GM04504 (cell line): ENCODE results near the gene VTI1A.

Experiments
- DNase-seq: peaks from one replicate; pipeline ENCODE4 v3.0.0-alpha.2; 2012; ENCODE audit warnings: low read depth

VTI1A gene

DNA sequence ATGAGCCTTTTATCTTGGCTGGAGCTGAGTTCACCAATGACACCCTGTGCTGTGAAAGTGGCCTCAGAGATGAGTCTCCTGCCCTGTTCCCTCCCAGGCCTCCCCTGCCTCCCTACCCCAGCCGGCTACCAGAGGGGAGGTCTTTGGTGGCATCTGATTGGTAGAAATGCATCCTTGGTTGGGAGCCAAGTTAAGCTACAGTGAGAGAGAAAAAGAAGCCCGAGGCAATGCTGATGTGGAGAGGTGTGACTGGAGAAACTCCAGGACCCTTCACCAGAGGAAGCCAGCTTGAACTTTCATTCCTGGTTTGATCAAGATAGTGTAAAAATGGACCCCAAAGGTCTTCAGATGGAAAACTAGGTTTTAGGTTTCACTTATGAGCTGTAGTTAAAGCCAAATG, 311.9 kb downstream of the VTI1A start:
- DNase-seq, result no peak

GRCh38 chr10:112759496-112759895, 312.5 kb downstream of the VTI1A start:
- DNase-seq, result no peak

GRCh38 chr10:112761256-112761655, 314.2 kb downstream of the VTI1A start:
- DNase-seq, result no peak

- no peak for DNase-seq
These were observed 317.0 kb downstream of the VTI1A start for GRCh38 chr10:112763916-112764520.

- no peak for DNase-seq
These were observed 318.8 kb downstream of the VTI1A start for GRCh38 chr10:112765717-112766235.

DNA sequence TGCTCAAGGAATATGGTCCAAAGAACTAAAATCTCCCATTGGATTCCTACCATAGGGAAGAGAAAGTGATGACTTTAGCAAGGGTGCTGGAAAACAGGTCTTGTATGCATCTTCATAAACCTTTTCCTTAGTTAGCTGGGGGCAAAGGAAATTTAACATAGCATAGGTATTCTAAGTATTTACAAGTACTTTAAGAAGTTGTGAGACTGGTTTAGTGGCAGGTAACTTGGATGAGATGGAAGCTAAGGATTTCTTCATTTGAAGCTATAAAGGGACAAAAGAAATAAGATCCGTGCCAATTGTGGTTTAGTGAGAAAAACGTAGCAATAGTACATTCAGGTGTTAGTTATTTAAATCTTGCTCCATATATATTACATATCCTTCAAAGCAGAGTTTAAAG, 319.6 kb downstream of the VTI1A start:
- DNase-seq, result no peak

- no peak for DNase-seq
These were observed 320.1 kb downstream of the VTI1A start for GRCh38 chr10:112767156-112767555.

DNA sequence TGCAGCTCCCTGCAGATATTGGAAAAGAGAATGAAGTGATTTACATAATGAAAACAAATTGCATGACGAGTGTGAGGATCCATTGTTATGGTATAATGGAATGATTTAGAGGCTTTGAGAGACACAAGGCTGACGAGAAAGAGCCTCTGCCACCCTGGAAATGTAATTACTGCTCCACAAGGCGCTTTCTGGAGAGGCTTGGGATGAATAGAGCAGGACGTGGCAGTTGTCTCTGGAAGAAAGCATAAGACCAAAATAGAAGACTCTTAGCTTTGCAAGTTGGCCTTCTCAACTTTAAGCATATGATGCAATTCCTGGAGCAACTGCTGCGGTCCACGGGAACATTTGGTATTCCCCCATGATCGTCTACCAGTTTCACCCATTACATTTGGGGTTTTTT, 321.1 kb downstream of the VTI1A start:
- no peak for DNase-seq

GRCh38 chr10:112769081-112769480, 322.1 kb downstream of the VTI1A start:
- no peak for DNase-seq

- no peak for DNase-seq
These were observed 322.8 kb downstream of the VTI1A start for GRCh38 chr10:112769611-112770370.

DNA sequence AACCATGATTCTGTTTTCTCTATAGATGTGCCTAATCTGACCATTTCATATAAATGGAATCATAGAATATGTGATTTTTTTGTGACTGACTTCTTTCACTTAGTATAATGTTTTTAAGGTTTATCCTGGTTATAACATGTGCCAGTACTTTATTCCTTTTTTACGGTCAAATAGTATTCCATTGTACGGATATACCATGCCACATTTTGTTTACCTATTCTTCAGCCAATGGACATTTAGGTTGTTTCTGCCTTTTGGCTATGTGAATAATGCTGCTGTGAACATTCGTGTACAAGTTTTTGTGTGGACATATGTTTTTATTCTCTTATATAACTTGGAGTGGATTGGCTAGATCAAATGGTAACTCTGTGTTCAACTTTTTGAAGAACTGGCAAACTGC, 324.7 kb downstream of the VTI1A start:
- DNase-seq, result no peak

- no peak for DNase-seq
These were observed 326.8 kb downstream of the VTI1A start for GRCh38 chr10:112773783-112774182.

GRCh38 chr10:112774210-112774609, 327.2 kb downstream of the VTI1A start:
- no peak for DNase-seq

DNA sequence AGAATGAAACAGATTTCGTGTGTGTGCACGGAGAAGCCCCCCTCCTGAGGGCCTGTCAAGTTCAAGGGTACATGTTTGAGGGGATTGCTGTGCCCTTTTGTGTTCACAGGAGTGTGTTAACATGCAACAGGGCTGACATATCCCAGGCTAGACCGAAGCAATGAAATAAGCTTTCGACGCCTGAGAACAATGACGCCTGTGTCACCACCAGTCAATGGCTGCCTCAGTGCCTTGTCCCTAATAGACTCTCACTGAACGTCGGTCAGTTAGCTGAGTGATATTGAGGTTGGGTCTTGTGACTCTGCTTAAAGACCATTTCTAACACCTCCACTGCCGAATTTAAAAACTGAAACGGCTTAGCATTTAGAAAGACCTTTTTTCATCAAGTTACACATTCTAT, 327.8 kb downstream of the VTI1A start:
- DNase-seq, result no peak

- DNase-seq, result no peak
These were observed 328.4 kb downstream of the VTI1A start for GRCh38 chr10:112775381-112775780.

DNA sequence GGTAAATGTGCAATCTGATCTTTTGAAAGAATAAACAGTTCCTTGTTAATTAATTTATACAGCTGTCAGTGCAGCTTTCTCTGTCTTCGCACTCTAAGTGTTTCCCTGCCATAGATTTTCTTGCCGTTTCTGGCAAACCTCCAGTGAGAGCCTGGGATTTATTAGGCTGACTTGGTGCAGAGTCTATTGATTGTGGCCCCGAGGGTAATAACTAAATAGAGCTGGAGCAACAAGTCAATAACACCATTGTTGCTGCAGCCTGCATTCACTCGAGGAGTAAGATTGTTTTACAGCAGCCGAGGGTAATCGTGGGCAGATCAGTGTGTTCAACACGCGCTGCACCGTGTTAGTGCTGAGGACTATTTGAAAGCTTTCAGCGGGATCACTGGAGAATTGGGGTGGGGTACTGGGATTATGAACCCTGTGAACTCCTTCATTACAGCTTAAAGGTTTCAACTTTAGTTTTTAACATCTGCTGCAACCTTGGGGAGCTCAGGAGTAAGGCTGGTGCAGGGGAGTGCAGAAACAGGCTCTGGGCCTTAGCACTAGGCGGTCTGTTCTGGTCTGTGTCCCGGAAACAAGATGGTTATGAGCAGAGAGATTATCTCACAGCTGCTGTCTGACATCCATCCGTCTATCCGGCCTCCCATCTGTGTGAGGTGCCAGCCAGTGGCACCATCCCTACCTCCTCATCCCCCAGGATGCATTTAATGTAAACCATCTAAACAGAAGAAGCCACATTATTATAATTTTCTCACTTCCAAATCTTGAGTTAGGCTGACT, 329.1 kb downstream of the VTI1A start:
- DNase-seq, result no peak

- no peak for DNase-seq
These were observed 331.6 kb downstream of the VTI1A start for GRCh38 chr10:112778579-112778978.

- no peak for DNase-seq
These were observed 332.2 kb downstream of the VTI1A start for GRCh38 chr10:112779025-112779770.

GRCh38 chr10:112782200-112782907, 335.3 kb downstream of the VTI1A start:
- DNase-seq, result no peak

GRCh38 chr10:112783351-112784021, 336.5 kb downstream of the VTI1A start:
- DNase-seq, result no peak

GRCh38 chr10:112784022-112784461, 337.0 kb downstream of the VTI1A start:
- DNase-seq, result no peak
